Activated T-cell treated with anti-CD3 and anti-CD28 coated beads for 48 hours (primary cell): ENCODE data around the gene PSMD6.

Experiments used
- DNase-seq: peaks from one replicate; pipeline ENCODE4 v3.0.0-alpha.2; 2020; ENCODE audit warnings: low read depth

Gene PSMD6

GRCh38 chr3:63976872-63977200, 46.5 kb downstream of the PSMD6 start:
- DNase-seq = no peak

GRCh38 chr3:63976161-63976871, 47.0 kb downstream of the PSMD6 start:
- no peak for DNase-seq

GRCh38 chr3:63975723-63976122, 47.6 kb downstream of the PSMD6 start:
- no peak for DNase-seq

GRCh38 chr3:63974451-63974850, 48.8 kb downstream of the PSMD6 start:
- no peak for DNase-seq

GRCh38 chr3:63973406-63973805, 49.9 kb downstream of the PSMD6 start:
- no peak for DNase-seq

GRCh38 chr3:63972987-63973386, 50.3 kb downstream of the PSMD6 start:
- no peak for DNase-seq

GRCh38 chr3:63972196-63972595, 51.1 kb downstream of the PSMD6 start:
- no peak for DNase-seq

GRCh38 chr3:63970631-63971475, 52.4 kb downstream of the PSMD6 start:
- no peak for DNase-seq

GRCh38 chr3:63969876-63970275, 53.4 kb downstream of the PSMD6 start:
- no peak for DNase-seq

- no peak for DNase-seq
These were observed 54.5 kb downstream of the PSMD6 start for GRCh38 chr3:63968612-63969350.

GRCh38 chr3:63967675-63968611, 55.4 kb downstream of the PSMD6 start:
- DNase-seq = no peak

- DNase-seq = no peak
These were observed 56.4 kb downstream of the PSMD6 start for GRCh38 chr3:63966871-63967270.

- DNase-seq = no peak
These were observed 57.3 kb downstream of the PSMD6 start for GRCh38 chr3:63966007-63966406.

GRCh38 chr3:63964681-63965485, 58.4 kb downstream of the PSMD6 start:
- DNase-seq = no peak

GRCh38 chr3:63963496-63963895, 59.8 kb downstream of the PSMD6 start:
- DNase-seq = no peak

- no peak for DNase-seq
These were observed 61.4 kb downstream of the PSMD6 start for GRCh38 chr3:63961891-63962290.
